Nephron progenitor cell (in vitro differentiated cells): Measurements from ENCODE around the gene FCAR.
"Not testable (repeated sequence)": the region's sequence is repeated elsewhere in the genome, so short reads cannot be mapped to it uniquely, and the experiment has no call there.

Source experiments
- DNase-seq: peaks from one replicate; pipeline ENCODE4 v3.0.0; 2021
- H3K27ac Mint-ChIP-seq: 2 replicates; pipeline ENCODE4 v1.8.0; 2021; ENCODE audit warnings: mild to moderate bottlenecking, moderate library complexity, mixed read lengths
- H3K27me3 Mint-ChIP-seq: 2 replicates; pipeline ENCODE4 v1.8.0; 2021; ENCODE audit warnings: mild to moderate bottlenecking, low read depth, mixed read lengths; ENCODE audit not compliant: poor library complexity
- H3K36me3 Mint-ChIP-seq: 2 replicates; pipeline ENCODE4 v1.8.0; 2021; ENCODE audit warnings: low read depth, mixed read lengths
- H3K4me1 Mint-ChIP-seq: 2 replicates; pipeline ENCODE4 v1.8.0; 2021; ENCODE audit warnings: mixed read lengths
- H3K4me3 Mint-ChIP-seq: 2 replicates; pipeline ENCODE4 v1.8.0; 2021; ENCODE audit warnings: mild to moderate bottlenecking, moderate library complexity, mixed read lengths
- H3K9me3 Mint-ChIP-seq: 2 replicates; pipeline ENCODE4 v1.8.0; 2021; ENCODE audit warnings: mild to moderate bottlenecking, moderate library complexity, mixed read lengths
- CTCF ChIP-seq: fragments of 200-600 bp; sonication (generic); IDR thresholded peaks from 2 replicates; pipeline ENCODE4 v1.5.0; 2021; ENCODE audit warnings: antibody characterized with exemption

FCAR gene

GRCh38 chr19:54873990-54874389 is at the start of gene FCAR:
Gene FCAR, plus strand, starts transcription at chr19:54874235. Its CDS starts 55 bp downstream, at chr19:54874290.
- H3K4me1 Mint-ChIP-seq: no peaks in the 10 kb centered on the region
- no peak within 1 kb of the TSS for H3K27ac Mint-ChIP-seq
- H3K4me3 Mint-ChIP-seq: no peak within 1 kb of the TSS
- H3K36me3 Mint-ChIP-seq: no peaks in the 10 kb centered on the region
- no peak for DNase-seq
- no peak for TF ChIP-seq CTCF
- peaks cover 80% of the 10 kb centered on the region for H3K9me3 Mint-ChIP-seq
- H3K27me3 Mint-ChIP-seq: peaks cover 3% of the 10 kb centered on the region

GRCh38 chr19:54824416-54824815 is 49.6 kb upstream of the FCAR start:
- peaks cover 76% of the 10 kb centered on the region for H3K9me3 Mint-ChIP-seq
- H3K27me3 Mint-ChIP-seq, DNase-seq, H3K27ac Mint-ChIP-seq, H3K4me3 Mint-ChIP-seq, H3K36me3 Mint-ChIP-seq, H3K4me1 Mint-ChIP-seq: not testable (repeated sequence)

- not testable (repeated sequence) for H3K4me1 Mint-ChIP-seq, H3K27ac Mint-ChIP-seq, H3K27me3 Mint-ChIP-seq, H3K4me3 Mint-ChIP-seq, H3K36me3 Mint-ChIP-seq, DNase-seq
- peaks cover 75% of the 10 kb centered on the region for H3K9me3 Mint-ChIP-seq
Observed at GRCh38 chr19:54825326-54825725, 48.7 kb upstream of the FCAR start.

- H3K4me3 Mint-ChIP-seq, H3K4me1 Mint-ChIP-seq, DNase-seq, H3K27me3 Mint-ChIP-seq, H3K27ac Mint-ChIP-seq, H3K36me3 Mint-ChIP-seq: not testable (repeated sequence)
- peaks cover 77% of the 10 kb centered on the region for H3K9me3 Mint-ChIP-seq
Observed at GRCh38 chr19:54828064-54828463, 46.0 kb upstream of the FCAR start.

- not testable (repeated sequence) for H3K27me3 Mint-ChIP-seq, H3K4me1 Mint-ChIP-seq, H3K4me3 Mint-ChIP-seq, DNase-seq, H3K36me3 Mint-ChIP-seq, H3K27ac Mint-ChIP-seq
- peaks cover 83% of the 10 kb centered on the region for H3K9me3 Mint-ChIP-seq
Observed at GRCh38 chr19:54832496-54832895, 41.5 kb upstream of the FCAR start, which contains the start of gene KIR2DS4. Gene KIR2DS4, plus strand, starts transcription at chr19:54832676.

GRCh38 chr19:54835126-54835525 is 38.9 kb upstream of the FCAR start:
- not testable (repeated sequence) for H3K4me3 Mint-ChIP-seq, DNase-seq, H3K27me3 Mint-ChIP-seq, H3K36me3 Mint-ChIP-seq, H3K4me1 Mint-ChIP-seq, H3K27ac Mint-ChIP-seq
- peaks cover 82% of the 10 kb centered on the region for H3K9me3 Mint-ChIP-seq

GRCh38 chr19:54837522-54837921 is 36.5 kb upstream of the FCAR start:
- not testable (repeated sequence) for H3K27me3 Mint-ChIP-seq, H3K27ac Mint-ChIP-seq, H3K4me1 Mint-ChIP-seq, DNase-seq, H3K36me3 Mint-ChIP-seq, H3K4me3 Mint-ChIP-seq
- peaks cover 75% of the 10 kb centered on the region for H3K9me3 Mint-ChIP-seq

- not testable (repeated sequence) for H3K36me3 Mint-ChIP-seq, DNase-seq, H3K4me1 Mint-ChIP-seq, H3K27me3 Mint-ChIP-seq, H3K4me3 Mint-ChIP-seq, H3K27ac Mint-ChIP-seq
- peaks cover 74% of the 10 kb centered on the region for H3K9me3 Mint-ChIP-seq
Observed at GRCh38 chr19:54843171-54843570, 30.9 kb upstream of the FCAR start.

- not testable (repeated sequence) for H3K36me3 Mint-ChIP-seq, H3K27me3 Mint-ChIP-seq, H3K4me3 Mint-ChIP-seq, H3K27ac Mint-ChIP-seq, H3K4me1 Mint-ChIP-seq, DNase-seq
- H3K9me3 Mint-ChIP-seq: peaks cover 93% of the 10 kb centered on the region
Observed at GRCh38 chr19:54850061-54850640, 23.9 kb upstream of the FCAR start, which contains the start of gene KIR3DL2. Gene KIR3DL2, plus strand, starts transcription at chr19:54850443. Its CDS starts 33 bp downstream, at chr19:54850476.

GRCh38 chr19:54850930-54851329 is 23.1 kb upstream of the FCAR start:
- peaks cover 95% of the 10 kb centered on the region for H3K9me3 Mint-ChIP-seq
- no peaks in the 10 kb centered on the region for H3K27me3 Mint-ChIP-seq
- H3K27ac Mint-ChIP-seq: no peak overlapping the region
- no peaks in the 10 kb centered on the region for H3K36me3 Mint-ChIP-seq
- no peaks in the 10 kb centered on the region for H3K4me1 Mint-ChIP-seq
- no peak overlapping the region for H3K4me3 Mint-ChIP-seq
- no peak for DNase-seq
- TF ChIP-seq CTCF: no peak
